Measurements from ENCODE around the gene BCKDHB.

Gene BCKDHB

DNA sequence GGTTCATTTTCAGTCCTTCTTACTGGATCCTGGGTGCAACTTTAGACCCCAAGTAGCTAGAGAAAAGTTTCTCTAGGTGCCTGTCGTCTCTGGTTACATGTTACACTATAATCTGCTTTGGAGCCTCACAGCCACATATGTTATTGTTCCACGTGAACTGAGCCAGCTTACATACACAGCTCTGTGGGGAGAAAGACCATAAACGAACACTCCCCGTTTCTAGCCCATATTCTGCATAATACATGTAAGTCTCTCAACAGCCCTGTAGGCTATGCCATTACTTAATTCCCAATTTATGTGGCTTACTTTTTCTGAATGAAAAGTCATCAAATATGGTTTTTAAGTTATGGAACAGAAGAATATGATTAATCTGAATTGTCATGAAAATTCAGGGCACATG, 233.8 kb downstream of the BCKDHB start:
- no peak for TF ChIP-seq CEBPB (IDR thresholded peaks at IDR 0.05)
- TF ChIP-seq EGR1 (IDR thresholded peaks at IDR 0.05) = no peak
- TF ChIP-seq NFIC (IDR thresholded peaks at IDR 0.05) = no peak

DNA sequence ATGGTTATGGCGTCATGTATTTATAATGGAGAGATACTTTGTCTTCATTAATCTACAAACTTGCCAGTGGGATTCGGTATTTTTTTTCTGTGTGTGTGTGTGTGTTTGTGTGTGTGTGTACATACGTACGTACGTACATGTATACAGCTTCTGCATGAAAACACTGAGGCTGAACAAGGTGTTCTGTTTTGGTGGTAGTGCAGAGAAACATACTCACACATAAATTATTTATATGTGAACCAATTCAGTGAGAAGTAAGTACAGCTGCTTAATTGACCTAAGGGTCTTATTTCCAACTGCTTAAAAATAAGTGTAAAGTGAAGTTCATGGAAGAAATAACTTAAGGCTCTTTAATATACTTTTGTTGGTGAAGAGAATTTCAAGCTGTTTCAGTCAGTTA, 234.2 kb downstream of the BCKDHB start:
- TF ChIP-seq, protein P1, sequence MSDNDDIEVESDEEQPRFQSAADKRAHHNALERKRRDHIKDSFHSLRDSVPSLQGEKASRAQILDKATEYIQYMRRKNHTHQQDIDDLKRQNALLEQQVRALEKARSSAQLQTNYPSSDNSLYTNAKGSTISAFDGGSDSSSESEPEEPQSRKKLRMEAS (IDR thresholded peaks at IDR 0.05) = no peak
- TF ChIP-seq, protein P2, sequence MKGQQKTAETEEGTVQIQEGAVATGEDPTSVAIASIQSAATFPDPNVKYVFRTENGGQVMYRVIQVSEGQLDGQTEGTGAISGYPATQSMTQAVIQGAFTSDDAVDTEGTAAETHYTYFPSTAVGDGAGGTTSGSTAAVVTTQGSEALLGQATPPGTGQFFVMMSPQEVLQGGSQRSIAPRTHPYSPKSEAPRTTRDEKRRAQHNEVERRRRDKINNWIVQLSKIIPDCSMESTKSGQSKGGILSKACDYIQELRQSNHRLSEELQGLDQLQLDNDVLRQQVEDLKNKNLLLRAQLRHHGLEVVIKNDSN (IDR thresholded peaks at IDR 0.05) = no peak
- TF ChIP-seq RAD21 (IDR thresholded peaks at IDR 0.05; ENCODE audit: low read depth) (no peak), NFIC (IDR thresholded peaks at IDR 0.05) (no peak), EGR1 (IDR thresholded peaks at IDR 0.05) (no peak), YY1 (IDR thresholded peaks at IDR 0.05; ENCODE audit: low read depth) (no peak), TEAD4 (IDR thresholded peaks at IDR 0.05) (no peak), REST (IDR thresholded peaks at IDR 0.05; ENCODE audit: low read depth) (no peak), FOXM1 (IDR thresholded peaks at IDR 0.05; ENCODE audit: borderline replicate concordance, low read depth) (no peak), ZBTB7A (IDR thresholded peaks at IDR 0.05; ENCODE audit: low read depth) (no peak), TCF12 (IDR thresholded peaks at IDR 0.05; ENCODE audit: low read depth) (no peak), EP300 (IDR thresholded peaks at IDR 0.05; ENCODE audit: borderline replicate concordance) (no peak), TAF1 (IDR thresholded peaks at IDR 0.05; ENCODE audit: low read depth) (no peak), CEBPB (IDR thresholded peaks at IDR 0.05) (no peak), CREB1 (IDR thresholded peaks at IDR 0.05; ENCODE audit: low read depth) (no peak)

DNA sequence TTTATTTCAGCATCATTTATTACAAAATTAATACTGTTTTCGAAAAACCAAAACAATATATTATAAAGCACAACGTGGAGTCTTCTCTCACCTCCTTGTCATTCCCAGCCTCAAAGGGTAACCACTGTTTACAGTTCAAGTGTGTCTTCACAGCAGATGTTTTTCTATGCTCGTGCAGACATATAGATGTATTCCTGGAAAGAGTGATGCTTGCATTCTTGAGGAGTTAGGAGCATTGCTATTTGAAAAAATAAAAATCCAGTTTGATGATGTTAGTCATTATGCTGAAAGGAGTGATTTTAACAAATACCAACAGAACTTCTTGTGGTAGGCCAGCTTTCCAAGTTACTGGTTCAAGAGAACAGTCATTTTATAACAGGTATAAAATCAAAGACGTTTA, 234.9 kb downstream of the BCKDHB start:
- TF ChIP-seq FOXM1 (IDR thresholded peaks at IDR 0.05; ENCODE audit: borderline replicate concordance, low read depth) (no peak), TEAD4 (IDR thresholded peaks at IDR 0.05) (no peak), ZBTB7A (IDR thresholded peaks at IDR 0.05; ENCODE audit: low read depth) (no peak), EP300 (IDR thresholded peaks at IDR 0.05; ENCODE audit: borderline replicate concordance) (no peak), CEBPB (IDR thresholded peaks at IDR 0.05) (no peak), YY1 (IDR thresholded peaks at IDR 0.05; ENCODE audit: low read depth) (no peak), NFIC (IDR thresholded peaks at IDR 0.05) (no peak)

DNA sequence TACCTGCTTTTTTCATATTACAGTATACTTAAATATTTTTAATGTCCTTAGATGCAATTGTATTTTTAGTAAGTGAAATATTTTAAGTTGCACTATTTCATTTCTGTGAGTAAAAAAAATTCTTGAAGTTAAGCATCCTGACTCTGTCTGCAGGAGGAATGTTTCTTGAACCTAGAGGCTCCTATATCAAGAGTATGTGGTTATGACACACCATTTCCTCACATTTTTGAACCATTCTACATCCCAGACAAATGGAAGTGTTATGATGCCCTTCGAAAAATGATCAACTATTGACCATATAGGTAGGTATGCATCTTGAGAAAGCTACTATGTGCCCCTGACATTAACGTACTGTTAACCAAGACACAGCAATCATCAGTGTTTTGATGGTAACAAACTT, 237.0 kb downstream of the BCKDHB start:
- TF ChIP-seq, protein P2 (IDR thresholded peaks at IDR 0.05) = no peak
- TF ChIP-seq REST (IDR thresholded peaks at IDR 0.05; ENCODE audit: low read depth) (no peak), TAF1 (IDR thresholded peaks at IDR 0.05; ENCODE audit: low read depth) (no peak), EP300 (IDR thresholded peaks at IDR 0.05; ENCODE audit: borderline replicate concordance) (no peak), NFIC (IDR thresholded peaks at IDR 0.05) (no peak), EGR1 (IDR thresholded peaks at IDR 0.05) (no peak), CREB1 (IDR thresholded peaks at IDR 0.05; ENCODE audit: low read depth) (no peak), TEAD4 (IDR thresholded peaks at IDR 0.05) (no peak), CEBPB (IDR thresholded peaks at IDR 0.05) (no peak), FOXM1 (IDR thresholded peaks at IDR 0.05; ENCODE audit: borderline replicate concordance, low read depth) (no peak)

DNA sequence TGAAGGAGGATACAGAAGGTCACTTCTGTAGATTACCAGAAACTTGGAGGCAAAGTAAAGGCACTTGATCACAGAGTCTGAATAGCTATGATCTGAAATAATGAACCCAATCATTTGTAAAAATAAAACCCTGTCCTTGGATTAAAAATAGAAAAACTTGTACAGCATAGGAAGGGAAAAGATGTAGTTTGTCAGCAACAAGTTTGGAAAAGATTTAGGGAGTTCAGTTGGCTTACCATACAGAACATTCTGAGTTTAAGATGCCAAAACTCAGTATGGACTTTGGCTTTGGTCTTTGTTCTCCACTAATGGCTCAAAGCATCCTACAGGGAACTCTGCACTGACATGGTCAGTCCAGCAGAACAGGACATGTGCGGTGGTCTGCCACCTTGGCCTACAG, 240.6 kb downstream of the BCKDHB start:
- TF ChIP-seq NFIC (IDR thresholded peaks at IDR 0.05) = no peak

GRCh38 chr6:80348263-80348662, 241.8 kb downstream of the BCKDHB start:
- TF ChIP-seq TEAD4 (IDR thresholded peaks at IDR 0.05) (no peak), RAD21 (IDR thresholded peaks at IDR 0.05; ENCODE audit: low read depth) (no peak)

GRCh38 chr6:80356000-80356399, 249.5 kb downstream of the BCKDHB start:
- no peak for TF ChIP-seq CREB1 (IDR thresholded peaks at IDR 0.05; ENCODE audit: low read depth)
- no peak for TF ChIP-seq ZBTB7A (IDR thresholded peaks at IDR 0.05; ENCODE audit: low read depth)
- no peak for TF ChIP-seq RAD21 (IDR thresholded peaks at IDR 0.05; ENCODE audit: low read depth)
- no peak for TF ChIP-seq FOXM1 (IDR thresholded peaks at IDR 0.05; ENCODE audit: borderline replicate concordance, low read depth)
- TF ChIP-seq EGR1 (IDR thresholded peaks at IDR 0.05) = no peak
- TF ChIP-seq REST (IDR thresholded peaks at IDR 0.05; ENCODE audit: low read depth) = no peak
- TF ChIP-seq TEAD4 (IDR thresholded peaks at IDR 0.05) = no peak
- no peak for TF ChIP-seq TCF12 (IDR thresholded peaks at IDR 0.05; ENCODE audit: low read depth)
- no peak for TF ChIP-seq EP300 (IDR thresholded peaks at IDR 0.05; ENCODE audit: borderline replicate concordance)
- TF ChIP-seq, protein P2 (IDR thresholded peaks at IDR 0.05) = no peak
- no peak for TF ChIP-seq NFIC (IDR thresholded peaks at IDR 0.05)
- no peak for TF ChIP-seq TAF1 (IDR thresholded peaks at IDR 0.05; ENCODE audit: low read depth)
- TF ChIP-seq, protein P1 (IDR thresholded peaks at IDR 0.05) = no peak
- TF ChIP-seq YY1 (IDR thresholded peaks at IDR 0.05; ENCODE audit: low read depth) = no peak
- no peak for TF ChIP-seq CEBPB (IDR thresholded peaks at IDR 0.05)

All from Ishikawa (cell line).